ENCODE measurements around the gene ZNF488.

Gene ZNF488

GRCh38 chr10:47329855-47330254 is 54.2 kb downstream of the ZNF488 start:
- DNase-seq (ENCODE audit: low read depth): no peak

- no peak for DNase-seq (ENCODE audit: low read depth)
Measured at GRCh38 chr10:47326927-47327330, 57.2 kb downstream of the ZNF488 start.

- DNase-seq (ENCODE audit: low read depth): no peak
Measured at GRCh38 chr10:47326306-47326926, 57.7 kb downstream of the ZNF488 start.

- no peak for DNase-seq (ENCODE audit: low read depth)
Measured at GRCh38 chr10:47325303-47326291, 58.5 kb downstream of the ZNF488 start.

- DNase-seq (ENCODE audit: low read depth): no peak
Measured at GRCh38 chr10:47323636-47324296, 60.3 kb downstream of the ZNF488 start.

GRCh38 chr10:47323087-47323486 is 61.0 kb downstream of the ZNF488 start:
- DNase-seq (ENCODE audit: low read depth): no peak

GRCh38 chr10:47322300-47323061 is 61.6 kb downstream of the ZNF488 start, which contains the start of gene GDF2:
TSS of gene GDF2 (plus strand) at chr10:47322454. CDS start at chr10:47322669, 215 bp downstream.
- no peak for DNase-seq (ENCODE audit: low read depth)

GRCh38 chr10:47321521-47322195 is 62.4 kb downstream of the ZNF488 start:
- DNase-seq (ENCODE audit: low read depth): no peak

- no peak for DNase-seq (ENCODE audit: low read depth)
Measured at GRCh38 chr10:47320812-47321211, 63.3 kb downstream of the ZNF488 start.

GRCh38 chr10:47319784-47320183 is 64.3 kb downstream of the ZNF488 start:
- no peak for DNase-seq (ENCODE audit: low read depth)

GRCh38 chr10:47318706-47319105 is 65.4 kb downstream of the ZNF488 start:
- no peak for DNase-seq (ENCODE audit: low read depth)

GRCh38 chr10:47317251-47317650 is 66.8 kb downstream of the ZNF488 start:
- no peak for DNase-seq (ENCODE audit: low read depth)

- DNase-seq (ENCODE audit: low read depth): no peak
Measured at GRCh38 chr10:47316131-47316530, 68.0 kb downstream of the ZNF488 start.
